IMR-90 (cell line): Measurements from ENCODE around the gene QSER1. TPM values are rescaled to one million over a fixed set of nuclear protein-coding genes. Genes with fewer than 3 reads are reported as not detected.

ENCODE experiments used
- ATAC-seq: fragments of 200-7000 bp; cut with Tn5 transposase; 2 replicates; pipeline ENCODE4 v1.9.1; 2020; ENCODE audit warnings: low read depth, mild to moderate bottlenecking, moderate library complexity
- BruUV-seq: library from RNA; stranded (reverse); fragments of 400-500 nt; replicated peaks from 2 replicates; lab custom pipeline; 2021; lab: Mats Ljungman, UMichigan
- CTCF ChIA-PET: fragments of 300-600 bp; formaldehyde crosslinking; extraction: SDS; loops from one replicate; lab custom pipeline; 2021; ENCODE audit warnings: antibody characterized with exemption; lab: Yijun Ruan, JAX
- POLR2A ChIA-PET: fragments of 300-600 bp; sonication (Branson Sonifier 250); formaldehyde crosslinking; loops from one replicate; lab custom pipeline; 2022; ENCODE audit warnings: antibody characterized with exemption; ENCODE audit not compliant: unreplicated experiment; lab: Charles Lee
- DNase-seq: peaks from one replicate; pipeline ENCODE4 v3.0.0; 2013
- H2AFZ ChIP-seq: replicated peaks from 2 replicates; pipeline ENCODE3; 2013; ENCODE audit warnings: low read length, mild to moderate bottlenecking; ENCODE audit not compliant: poor library complexity
- H2AK5ac ChIP-seq: 2 replicates; pipeline ENCODE4 v1.6.1; 2013; ENCODE audit warnings: low read depth, low read length, inconsistent platforms
- H2AK9ac ChIP-seq: replicated peaks from 2 replicates; pipeline ENCODE3; 2013; ENCODE audit warnings: mild to moderate bottlenecking, low read depth, low read length, moderate library complexity; ENCODE audit not compliant: poor library complexity
- H2BK120ac ChIP-seq: 2 replicates; pipeline ENCODE4 v1.6.1; 2013; ENCODE audit warnings: low read depth, low read length, inconsistent platforms
- H2BK15ac ChIP-seq: 3 replicates; pipeline ENCODE4 v1.6.1; 2013; ENCODE audit warnings: low read depth, low read length, inconsistent platforms
- H2BK20ac ChIP-seq: 2 replicates; pipeline ENCODE4 v1.6.1; 2013; ENCODE audit warnings: low read depth, mild to moderate bottlenecking, inconsistent platforms, low read length, moderate library complexity
- H2BK5ac ChIP-seq: 2 replicates; pipeline ENCODE4 v1.6.1; 2013; ENCODE audit warnings: mild to moderate bottlenecking, low read depth, low read length, inconsistent platforms; ENCODE audit not compliant: poor library complexity, severe bottlenecking
- H3K14ac ChIP-seq: replicated peaks from 2 replicates; pipeline ENCODE4 v1.6.1; 2013; ENCODE audit warnings: low read depth, low read length, inconsistent platforms
- H3K18ac ChIP-seq: 2 replicates; pipeline ENCODE4 v1.6.1; 2013; ENCODE audit warnings: low read depth, low read length, control low read depth
- H3K23ac ChIP-seq: 2 replicates; pipeline ENCODE4 v1.6.1; 2013; ENCODE audit warnings: low read depth, low read length, inconsistent platforms
- H3K27ac ChIP-seq: 2 replicates; pipeline ENCODE4 v1.5.1; 2013; ENCODE audit warnings: mild to moderate bottlenecking, control low read depth, low read length; ENCODE audit not compliant: insufficient read depth
- H3K27me3 ChIP-seq: 2 replicates; pipeline ENCODE4 v1.6.1; 2013; ENCODE audit warnings: low read length; ENCODE audit not compliant: control insufficient read depth, insufficient read depth
- H3K36me3 ChIP-seq: 2 replicates; pipeline ENCODE4 v1.6.1; 2013; ENCODE audit warnings: low read length, mixed read lengths; ENCODE audit not compliant: control insufficient read depth, insufficient read depth
- H3K4ac ChIP-seq: 2 replicates; pipeline ENCODE4 v1.6.1; 2013; ENCODE audit warnings: low read depth, low read length, inconsistent platforms
- H3K4me1 ChIP-seq: 2 replicates; pipeline ENCODE4 v1.6.1; 2013; ENCODE audit warnings: low read length, mixed read lengths; ENCODE audit not compliant: control insufficient read depth, insufficient read depth
- H3K4me2 ChIP-seq: 2 replicates; pipeline ENCODE4 v1.6.1; 2013; ENCODE audit warnings: low read depth, mild to moderate bottlenecking, control low read depth, low read length, moderate library complexity
- H3K4me3 ChIP-seq: 2 replicates; pipeline ENCODE4 v1.5.1; 2013; ENCODE audit warnings: low read depth, mild to moderate bottlenecking, control low read depth, low read length, moderate library complexity; ENCODE audit not compliant: insufficient read depth
- H3K56ac ChIP-seq: 2 replicates; pipeline ENCODE4 v1.6.1; 2013; ENCODE audit warnings: low read length, inconsistent platforms; ENCODE audit not compliant: insufficient read depth; ENCODE audit errors: extremely low read depth
- H3K79me1 ChIP-seq, 2 experiments: 2 replicates each; pipeline ENCODE4 v1.6.1; 2013; ENCODE audit warnings: low read length in 2 of 2, inconsistent platforms in 1 of 2, low read depth in 1 of 2
- H3K9ac ChIP-seq: 2 replicates; pipeline ENCODE4 v1.6.1; 2013; ENCODE audit warnings: low read depth, low read length, control low read depth
- H3K9me1 ChIP-seq: 2 replicates; pipeline ENCODE4 v1.6.1; 2013; ENCODE audit warnings: low read length, inconsistent platforms; ENCODE audit not compliant: insufficient read depth
- H3K9me3 ChIP-seq: 2 replicates; pipeline ENCODE4 v1.6.1; 2013; ENCODE audit warnings: low read length; ENCODE audit not compliant: control insufficient read depth, insufficient read depth
- H4K20me1 ChIP-seq: 2 replicates; pipeline ENCODE4 v1.6.1; 2013; ENCODE audit warnings: low read length, inconsistent platforms; ENCODE audit not compliant: insufficient read depth
- H4K5ac ChIP-seq: 2 replicates; pipeline ENCODE4 v1.6.1; 2013; ENCODE audit warnings: mild to moderate bottlenecking, low read depth, low read length, control low read depth
- H4K8ac ChIP-seq, 2 experiments: 2 replicates each; pipeline ENCODE4 v1.6.1; 2013; ENCODE audit warnings: low read depth in 2 of 2, low read length in 2 of 2, control low read depth in 1 of 2, inconsistent platforms in 1 of 2
- H4K91ac ChIP-seq: 2 replicates; pipeline ENCODE4 v1.6.1; 2013; ENCODE audit warnings: low read depth, low read length, inconsistent platforms; ENCODE audit not compliant: insufficient read depth
- MAFK ChIP-seq: IDR thresholded peaks from 2 replicates; pipeline ENCODE4 v1.6.1; 2012; ENCODE audit warnings: low read depth, low read length, improper control_type of control experiment
- MXI1 ChIP-seq: IDR thresholded peaks from 2 replicates; pipeline ENCODE4 v1.6.1; 2012; ENCODE audit warnings: low read depth, mild to moderate bottlenecking, low read length, moderate library complexity, borderline replicate concordance
- WGBS, 2 experiments: methylation state at CpG; one replicate each; pipeline versions ENCODE4 v1.1.5 to v1.1.7; 2013; ENCODE audit warnings: missing lambda C conversion rate in 2 of 2; ENCODE audit not compliant: insufficient read length in 1 of 2; ENCODE audit errors: extremely low coverage in 2 of 2; 5-methylcytosine and 5-hydroxymethylcytosine counted together
- dilution Hi-C: fragments of 300-500 bp; cut with HindIII; formaldehyde crosslinking; loops from one replicate; pipeline ENCODE4 v1.14.3; 2018; ENCODE audit warnings: low sequenced_read_pairs; ENCODE audit not compliant: unreplicated experiment
- in situ Hi-C: fragments of 300-500 bp; cut with MboI; formaldehyde crosslinking; loops from 3 replicates; pipeline ENCODE4 v1.14.3; 2019; ENCODE audit warnings: low sequenced_read_pairs, inconsistent platforms, mixed read lengths
- intact Hi-C: fragments of 100-400 bp; cut with micrococcal nuclease; formaldehyde crosslinking; loops from 2 replicates; pipeline ENCODE4 v1.10.0; 2022
- polyA plus RNA-seq, 3 experiments: library from polyadenylated mRNA; depleted of rRNA; stranded (reverse); fragments of >200 nt; gene quantifications; 2 replicates each; pipeline ENCODE4 v1.2.3, GENCODE V29; 2012; ENCODE audit warnings: low replicate concordance in 1 of 3
- total RNA-seq: library from RNA; depleted of rRNA; stranded (reverse); fragments of >200 nt; gene quantifications from 2 replicates; pipeline ENCODE4 v1.2.3, GENCODE V29; 2012

QSER1 gene
- total and polyA plus RNA-seq, 2 of the 4 experiments (the other 2 are of a cell fraction) = 5.9 to 15.6 TPM

DNA sequence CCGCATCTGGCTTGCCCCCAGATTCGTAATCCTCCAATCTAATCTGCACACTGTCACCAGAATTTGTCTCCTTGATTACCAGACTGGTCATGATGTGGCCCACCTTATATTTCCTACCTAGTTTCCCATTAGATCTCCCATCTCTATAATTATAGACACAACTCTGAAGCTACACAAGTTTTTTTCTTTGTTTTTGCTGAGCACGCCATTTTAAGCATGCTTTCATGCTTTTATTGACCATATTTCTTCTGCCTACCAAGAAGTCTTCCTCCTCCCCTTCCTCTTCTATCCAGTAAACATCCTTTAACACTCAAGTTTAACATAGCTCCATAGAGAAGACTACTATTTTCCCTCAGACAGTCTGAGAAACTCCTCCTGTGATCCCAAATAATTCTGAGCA is 98.8 kb downstream of the QSER1 start:
- Histone ChIP-seq H2AK9ac (no peak overlapping the region), H3K56ac (no peak overlapping the region), H3K18ac (no peak overlapping the region), H2BK15ac (no peak overlapping the region), H2AK5ac (no peak overlapping the region), H3K4me3 (no peak overlapping the region), H3K9me3 (peaks cover 4% of the 10 kb centered on the region), H3K9me1 (no peaks in the 10 kb centered on the region), H3K4me1 (no peaks in the 10 kb centered on the region), H2BK5ac (no peak overlapping the region), H4K91ac (no peak overlapping the region), H4K8ac (no peak overlapping the region), H3K23ac (no peak overlapping the region), H3K4me2 (no peak overlapping the region), H4K5ac (no peak overlapping the region), H4K20me1 (no peaks in the 10 kb centered on the region), H3K36me3 (no peaks in the 10 kb centered on the region), H2BK120ac (no peak overlapping the region), H3K9ac (no peak overlapping the region), H3K79me1 (no peaks in the 10 kb centered on the region), H3K27me3 (no peaks in the 10 kb centered on the region), H2BK20ac (no peak overlapping the region), H2AFZ (no peak overlapping the region), H3K27ac (no peak overlapping the region), H3K14ac (no peak overlapping the region), H3K4ac (no peak overlapping the region)
- WGBS, 2 experiments = 88% methylated on average over 3 of the region's 3 CpGs; no CpG with 5 or more reads in 1 of the 2 experiments
- in situ Hi-C loops = no loop called here
- ChIA-PET CTCF (no interaction called here), POLR2A (no interaction called here)
- DNase-seq (no peak), ATAC-seq (no peak)
- dilution Hi-C loops = no loop called here
- BruUV-seq = no TSS peak
- intact Hi-C loops = no loop called here
- TF ChIP-seq MXI1 = no peak
- TF ChIP-seq MAFK = peak; percentile 42; the same call in 1 of the 2 replicates
